ENCODE results near the gene ADRB2.

DNA sequence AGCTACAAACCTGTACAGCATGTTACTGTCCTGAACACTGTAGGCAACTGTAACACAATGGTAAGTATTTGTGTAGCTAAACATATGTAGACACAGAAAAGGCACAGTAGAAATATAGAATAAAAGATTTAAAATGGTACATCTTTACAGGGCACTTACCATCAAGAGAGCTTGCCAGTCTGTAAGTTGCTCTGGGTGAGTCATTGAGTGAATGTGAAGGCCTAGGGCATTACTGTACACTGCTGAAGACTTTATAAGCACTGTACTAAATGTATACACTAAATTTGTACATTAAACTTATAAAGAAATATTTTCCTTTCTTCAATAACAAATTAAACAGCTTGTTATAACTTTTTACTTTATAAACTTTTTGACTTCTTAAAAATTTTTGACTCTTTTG is 20.5 kb downstream of the ADRB2 start:
- TF ChIP-seq, protein P1, sequence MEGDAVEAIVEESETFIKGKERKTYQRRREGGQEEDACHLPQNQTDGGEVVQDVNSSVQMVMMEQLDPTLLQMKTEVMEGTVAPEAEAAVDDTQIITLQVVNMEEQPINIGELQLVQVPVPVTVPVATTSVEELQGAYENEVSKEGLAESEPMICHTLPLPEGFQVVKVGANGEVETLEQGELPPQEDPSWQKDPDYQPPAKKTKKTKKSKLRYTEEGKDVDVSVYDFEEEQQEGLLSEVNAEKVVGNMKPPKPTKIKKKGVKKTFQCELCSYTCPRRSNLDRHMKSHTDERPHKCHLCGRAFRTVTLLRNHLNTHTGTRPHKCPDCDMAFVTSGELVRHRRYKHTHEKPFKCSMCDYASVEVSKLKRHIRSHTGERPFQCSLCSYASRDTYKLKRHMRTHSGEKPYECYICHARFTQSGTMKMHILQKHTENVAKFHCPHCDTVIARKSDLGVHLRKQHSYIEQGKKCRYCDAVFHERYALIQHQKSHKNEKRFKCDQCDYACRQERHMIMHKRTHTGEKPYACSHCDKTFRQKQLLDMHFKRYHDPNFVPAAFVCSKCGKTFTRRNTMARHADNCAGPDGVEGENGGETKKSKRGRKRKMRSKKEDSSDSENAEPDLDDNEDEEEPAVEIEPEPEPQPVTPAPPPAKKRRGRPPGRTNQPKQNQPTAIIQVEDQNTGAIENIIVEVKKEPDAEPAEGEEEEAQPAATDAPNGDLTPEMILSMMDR (IDR thresholded peaks at IDR 0.05; ENCODE audit: insufficient read depth, low read depth, low read length) = no peak
- no peak for TF ChIP-seq EZH2 (IDR thresholded peaks at IDR 0.05; ENCODE audit: insufficient read depth, low read length)

Measured in astrocyte (in vitro differentiated cells and primary cell).